HepG2 (cell line): Measurements from ENCODE around the gene PCNA. TPM values are rescaled to one million over a fixed set of nuclear protein-coding genes. Genes with fewer than 3 reads are reported as not detected.

Experiments
- CAMTA2 ChIP-seq: sonication (generic); formaldehyde crosslinking; IDR thresholded peaks from 2 replicates; pipeline ENCODE4 v1.4.0; 2020; ENCODE audit warnings: mild to moderate bottlenecking, missing genetic modification reagents, borderline replicate concordance
- DNMT1 ChIP-seq: sonication (generic); formaldehyde crosslinking; IDR thresholded peaks from 2 replicates; pipeline ENCODE4 v1.5.1; 2020; ENCODE audit warnings: mild to moderate bottlenecking, missing genetic modification reagents
- ELF4 ChIP-seq: sonication (generic); formaldehyde crosslinking; IDR thresholded peaks from 2 replicates; pipeline ENCODE4 v1.5.0; 2020; ENCODE audit warnings: missing genetic modification reagents, mild to moderate bottlenecking, moderate library complexity, borderline replicate concordance
- FOXA3 ChIP-seq: IDR thresholded peaks from 2 replicates; pipeline ENCODE4 v1.6.1; 2016; ENCODE audit warnings: missing genetic modification reagents, missing compliant biosample characterization
- KIAA2018 ChIP-seq: sonication (generic); formaldehyde crosslinking; IDR thresholded peaks from 2 replicates; pipeline ENCODE4 v1.5.0; 2020; ENCODE audit warnings: mild to moderate bottlenecking, missing genetic modification reagents, borderline replicate concordance
- MAFG ChIP-seq: sonication (generic); formaldehyde crosslinking; IDR thresholded peaks from 2 replicates; pipeline ENCODE4 v1.5.1; 2020; ENCODE audit warnings: mild to moderate bottlenecking, missing genetic modification reagents
- NRL ChIP-seq: sonication (generic); formaldehyde crosslinking; IDR thresholded peaks from 2 replicates; pipeline ENCODE4 v1.5.0; 2020; ENCODE audit warnings: missing genetic modification reagents, mild to moderate bottlenecking, moderate library complexity, borderline replicate concordance
- PHF5A ChIP-seq: IDR thresholded peaks from one replicate; pipeline ENCODE4 v1.6.1; 2018; ENCODE audit warnings: low read depth, missing genetic modification reagents; ENCODE audit not compliant: unreplicated experiment
- RXRA ChIP-seq: sonication (generic); formaldehyde crosslinking; IDR thresholded peaks from 2 replicates; pipeline ENCODE4 v1.5.1; 2020; ENCODE audit warnings: missing genetic modification reagents
- SOX5 ChIP-seq: IDR thresholded peaks from 2 replicates; pipeline ENCODE4 v1.6.1; 2016; ENCODE audit warnings: borderline replicate concordance
- ZBTB7A ChIP-seq: sonication (generic); formaldehyde crosslinking; IDR thresholded peaks from 2 replicates; pipeline ENCODE4 v1.8.0; 2022; ENCODE audit warnings: mild to moderate bottlenecking, missing genetic modification reagents
- ZKSCAN8 ChIP-seq: IDR thresholded peaks from 2 replicates; pipeline ENCODE4 v1.6.1; 2016; ENCODE audit warnings: borderline replicate concordance, missing genetic modification reagents, missing compliant biosample characterization
- ZNF543 ChIP-seq: sonication (generic); formaldehyde crosslinking; IDR thresholded peaks from 2 replicates; pipeline ENCODE4 v1.4.0; 2020; ENCODE audit warnings: mild to moderate bottlenecking, missing genetic modification reagents
- ZNF83 ChIP-seq: sonication (generic); formaldehyde crosslinking; IDR thresholded peaks from 2 replicates; pipeline ENCODE4 v1.4.0; 2020; ENCODE audit warnings: missing genetic modification reagents, mild to moderate bottlenecking, borderline replicate concordance
- polyA plus RNA-seq, 8 experiments: library from polyadenylated mRNA; depleted of rRNA in 3 of 8; stranded (reverse) in 7 of 8; unstranded in 1 of 8; fragments of >200 nt; fragmentation: Illumina TruSeq in 4 of 8; extraction: Trizol in 4 of 8; gene quantifications; 2 replicates each; pipeline versions ENCODE4 v1.2.1 to v1.2.3, GENCODE V29; 2011 to 2016; ENCODE audit warnings: low read depth in 4 of 8, missing spikeins in 1 of 8, mixed read lengths in 1 of 8; ENCODE audit not compliant: insufficient read depth in 1 of 8
- total RNA-seq, 5 experiments: library from RNA; depleted of rRNA; stranded (reverse); fragments of >200 nt; fragmentation: Illumina TruSeq; extraction: Trizol; gene quantifications; 2 replicates each; pipeline ENCODE4 v1.2.3, GENCODE V29; 2016; ENCODE audit warnings: low read depth in 1 of 5
- TF ChIP-seq, protein P1 (sequence below): sonication (generic); formaldehyde crosslinking; IDR thresholded peaks from 2 replicates; pipeline ENCODE4 v1.4.0; 2020; ENCODE audit warnings: missing genetic modification reagents
- TF ChIP-seq, protein P2 (sequence below): sonication (generic); formaldehyde crosslinking; IDR thresholded peaks from 2 replicates; pipeline ENCODE4 v1.8.0; 2022; ENCODE audit warnings: missing genetic modification reagents, low read depth, mild to moderate bottlenecking, borderline replicate concordance
- TF ChIP-seq, protein P3 (sequence below): IDR thresholded peaks from 2 replicates; pipeline ENCODE4 v1.6.1; 2012; ENCODE audit warnings: low read depth, low read length, improper control_type of control experiment

The PCNA gene
- total and polyA plus RNA-seq, 2 of the 13 experiments (the other 11 are each of a cell fraction or from before 2014, with no cell fraction given), result 229 to 655 TPM

DNA sequence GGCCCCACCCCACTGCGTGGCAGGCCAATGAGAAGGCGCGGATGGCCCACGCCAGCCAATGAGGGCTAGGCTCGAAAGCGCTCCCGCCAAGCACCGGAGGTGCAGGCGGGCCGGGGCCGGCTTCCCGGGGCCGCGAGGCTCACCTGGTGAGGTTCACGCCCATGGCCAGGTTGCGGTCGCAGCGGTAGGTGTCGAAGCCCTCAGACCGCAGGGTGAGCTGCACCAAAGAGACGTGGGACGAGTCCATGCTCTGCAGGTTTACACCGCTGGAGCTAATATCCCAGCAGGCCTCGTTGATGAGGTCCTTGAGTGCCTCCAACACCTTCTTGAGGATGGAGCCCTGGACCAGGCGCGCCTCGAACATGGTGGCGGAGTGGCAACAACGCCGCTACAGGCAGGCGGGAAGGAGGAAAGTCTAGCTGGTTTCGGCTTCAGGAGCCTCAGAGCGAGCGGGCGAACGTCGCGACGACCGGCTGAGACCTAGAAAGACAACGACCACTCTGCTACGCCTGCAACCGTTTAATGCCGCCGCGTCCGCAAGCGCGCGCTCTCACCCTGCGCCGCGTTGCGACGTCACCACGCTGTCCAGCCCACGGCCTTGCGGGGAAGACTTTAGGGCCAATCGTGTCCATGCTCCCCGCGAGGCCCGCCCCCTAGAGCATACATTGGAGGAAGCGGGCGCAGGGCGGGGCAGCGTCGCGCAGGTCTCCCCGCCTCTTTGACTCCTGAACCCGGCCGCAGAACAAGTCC, at the start of gene PCNA (continued):
- peak; percentile 98 for TF ChIP-seq KIAA2018 (CRISPR knock-in tag)
- TF ChIP-seq DNMT1 (CRISPR knock-in tag), result peak; percentile 98
- TF ChIP-seq RXRA (CRISPR knock-in tag), result peak; percentile 82
- peak; percentile 51 for TF ChIP-seq PHF5A
- 0 out of 2 replicates have a peak, but pooled peaks have one; percentile 32 for TF ChIP-seq SOX5 (CRISPR knock-in tag)
- TF ChIP-seq ZNF83 (CRISPR knock-in tag), result peak; percentile 90; the same call in 1 of the 2 replicates
- TF ChIP-seq, protein P1, sequence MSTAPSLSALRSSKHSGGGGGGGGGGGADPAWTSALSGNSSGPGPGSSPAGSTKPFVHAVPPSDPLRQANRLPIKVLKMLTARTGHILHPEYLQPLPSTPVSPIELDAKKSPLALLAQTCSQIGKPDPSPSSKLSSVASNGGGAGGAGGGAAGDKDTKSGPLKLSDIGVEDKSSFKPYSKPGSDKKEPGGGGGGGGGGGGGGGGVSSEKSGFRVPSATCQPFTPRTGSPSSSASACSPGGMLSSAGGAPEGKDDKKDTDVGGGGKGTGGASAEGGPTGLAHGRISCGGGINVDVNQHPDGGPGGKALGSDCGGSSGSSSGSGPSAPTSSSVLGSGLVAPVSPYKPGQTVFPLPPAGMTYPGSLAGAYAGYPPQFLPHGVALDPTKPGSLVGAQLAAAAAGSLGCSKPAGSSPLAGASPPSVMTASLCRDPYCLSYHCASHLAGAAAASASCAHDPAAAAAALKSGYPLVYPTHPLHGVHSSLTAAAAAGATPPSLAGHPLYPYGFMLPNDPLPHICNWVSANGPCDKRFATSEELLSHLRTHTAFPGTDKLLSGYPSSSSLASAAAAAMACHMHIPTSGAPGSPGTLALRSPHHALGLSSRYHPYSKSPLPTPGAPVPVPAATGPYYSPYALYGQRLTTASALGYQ (CRISPR knock-in tag), result peak; percentile 77
- peak; percentile 87; the same call in 1 of the 2 replicates for TF ChIP-seq ZKSCAN8
- peak; percentile 93 for TF ChIP-seq ZBTB7A (CRISPR knock-in tag)
- TF ChIP-seq, protein P2, sequence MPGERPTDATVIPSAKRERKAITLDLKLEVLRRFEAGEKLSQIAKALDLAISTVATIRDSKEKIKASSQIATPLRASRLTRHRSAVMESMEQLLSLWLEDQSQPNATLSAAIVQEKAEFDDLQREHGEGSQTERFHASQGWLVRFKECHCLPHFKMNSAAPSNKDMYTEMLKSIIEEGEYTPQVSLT (CRISPR knock-in tag), result no peak
- peak; percentile 96 for TF ChIP-seq CAMTA2 (CRISPR knock-in tag)
- TF ChIP-seq MAFG, result peak; percentile 39; the same call in 1 of the 2 replicates
- TF ChIP-seq, protein P3, sequence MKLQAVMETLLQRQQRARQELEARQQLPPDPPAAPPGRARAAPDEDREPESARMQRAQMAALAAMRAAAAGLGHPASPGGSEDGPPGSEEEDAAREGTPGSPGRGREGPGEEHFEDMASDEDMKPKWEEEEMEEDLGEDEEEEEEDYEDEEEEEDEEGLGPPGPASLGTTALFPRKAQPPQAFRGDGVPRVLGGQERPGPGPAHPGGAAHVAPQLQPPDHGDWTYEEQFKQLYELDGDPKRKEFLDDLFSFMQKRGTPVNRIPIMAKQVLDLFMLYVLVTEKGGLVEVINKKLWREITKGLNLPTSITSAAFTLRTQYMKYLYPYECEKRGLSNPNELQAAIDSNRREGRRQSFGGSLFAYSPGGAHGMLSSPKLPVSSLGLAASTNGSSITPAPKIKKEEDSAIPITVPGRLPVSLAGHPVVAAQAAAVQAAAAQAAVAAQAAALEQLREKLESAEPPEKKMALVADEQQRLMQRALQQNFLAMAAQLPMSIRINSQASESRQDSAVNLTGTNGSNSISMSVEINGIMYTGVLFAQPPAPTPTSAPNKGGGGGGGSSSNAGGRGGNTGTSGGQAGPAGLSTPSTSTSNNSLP, result no peak; the same call in 1 of the 2 replicates
- peak; percentile 99 for TF ChIP-seq ELF4
- TF ChIP-seq NRL (CRISPR knock-in tag), result peak; percentile 98
- peak; percentile 99 for TF ChIP-seq ZNF543
- TF ChIP-seq FOXA3, result peak; percentile 61
